BE2C (cell line): ENCODE data around the gene LST1.

ENCODE experiments used
- DNase-seq: peaks from one replicate; pipeline ENCODE4 v3.0.0-alpha.2; 2020
- H3K27me3 ChIP-seq: fragments of 250-450 bp; sonication (Bioruptor Pico); 2 replicates; pipeline ENCODE4 v1.5.1; 2020; ENCODE audit warnings: mild to moderate bottlenecking
- H3K36me3 ChIP-seq: fragments of 250-450 bp; sonication (Bioruptor Pico); 2 replicates; pipeline ENCODE4 v1.5.1; 2020; ENCODE audit warnings: mild to moderate bottlenecking
- H3K4me1 ChIP-seq: fragments of 250-450 bp; sonication (Bioruptor Pico); 2 replicates; pipeline ENCODE4 v1.5.1; 2020
- H3K4me3 ChIP-seq: 2 replicates; pipeline ENCODE4 v1.5.1; 2011; ENCODE audit warnings: low read depth, low read length
- H3K9me3 ChIP-seq: fragments of 250-450 bp; sonication (Bioruptor Pico); 2 replicates; pipeline ENCODE4 v1.5.1; 2020
- TF ChIP-seq, protein P1 (sequence below): IDR thresholded peaks from 2 replicates; pipeline ENCODE4 v1.5.1; 2012; ENCODE audit warnings: mild to moderate bottlenecking, low read depth, low read length

LST1 gene

DNA sequence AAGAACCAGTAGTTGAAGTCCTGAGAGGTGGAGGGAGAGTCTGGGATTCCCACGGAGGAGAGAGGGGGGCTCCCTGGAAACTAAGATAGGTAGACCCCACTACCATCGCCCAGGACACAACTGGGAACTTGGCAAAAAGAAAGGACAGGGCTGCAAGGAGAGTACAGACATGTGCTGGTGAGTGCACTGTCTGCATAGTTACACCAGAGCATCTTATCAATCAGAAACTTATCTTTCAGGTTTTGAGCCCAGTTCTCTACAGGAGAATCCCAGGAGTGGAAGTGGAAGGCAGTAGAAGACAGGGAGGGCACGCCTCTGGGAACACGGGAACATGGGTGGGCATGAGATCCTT is 26.5 kb upstream of the LST1 start:
- DNase-seq: no peak
- H3K4me1 ChIP-seq: peaks cover 4% of the 10 kb centered on the region

DNA sequence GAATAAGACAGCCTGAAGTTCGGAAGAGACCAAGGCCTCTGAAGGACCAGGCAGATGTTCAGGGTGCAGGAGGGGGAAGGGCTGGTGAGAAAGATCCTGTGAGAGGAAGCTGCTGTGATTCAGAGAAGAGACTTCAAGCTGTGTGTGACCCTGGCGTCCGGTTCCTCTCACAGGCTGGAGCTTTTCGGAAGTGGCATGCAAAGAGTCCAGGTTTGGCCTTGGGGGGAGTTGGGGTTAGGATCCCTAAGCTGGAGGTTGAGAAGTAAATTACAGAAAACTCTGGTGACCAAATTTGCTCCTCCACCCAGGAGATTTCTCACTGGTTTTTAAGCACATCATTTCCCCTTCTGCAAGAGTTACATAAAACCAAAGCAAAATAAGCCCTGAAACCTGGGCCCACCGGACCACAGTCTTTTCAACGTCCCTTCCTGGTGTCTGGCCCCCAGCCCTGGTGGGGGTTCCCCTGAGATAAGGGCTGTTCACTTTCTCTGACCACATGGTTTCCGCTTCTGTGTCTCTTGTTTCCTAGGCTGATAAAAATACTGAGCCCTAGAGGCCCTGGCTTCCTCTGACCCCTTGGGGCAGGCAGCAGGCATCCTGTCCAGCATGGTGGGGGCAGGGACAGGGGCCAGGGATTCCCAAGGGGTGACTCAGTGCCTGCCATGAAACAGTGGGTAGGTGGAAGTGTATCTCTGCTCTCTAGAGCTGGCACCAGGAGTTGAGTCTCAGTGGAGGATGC is 25.9 kb upstream of the LST1 start:
- Histone ChIP-seq H3K27me3 (no peaks in the 10 kb centered on the region), H3K36me3 (peaks cover 21% of the 10 kb centered on the region), H3K9me3 (no peaks in the 10 kb centered on the region), H3K4me1 (peaks cover 4% of the 10 kb centered on the region), H3K4me3 (no peak overlapping the region)
- no peak for DNase-seq
- TF ChIP-seq, protein P1, sequence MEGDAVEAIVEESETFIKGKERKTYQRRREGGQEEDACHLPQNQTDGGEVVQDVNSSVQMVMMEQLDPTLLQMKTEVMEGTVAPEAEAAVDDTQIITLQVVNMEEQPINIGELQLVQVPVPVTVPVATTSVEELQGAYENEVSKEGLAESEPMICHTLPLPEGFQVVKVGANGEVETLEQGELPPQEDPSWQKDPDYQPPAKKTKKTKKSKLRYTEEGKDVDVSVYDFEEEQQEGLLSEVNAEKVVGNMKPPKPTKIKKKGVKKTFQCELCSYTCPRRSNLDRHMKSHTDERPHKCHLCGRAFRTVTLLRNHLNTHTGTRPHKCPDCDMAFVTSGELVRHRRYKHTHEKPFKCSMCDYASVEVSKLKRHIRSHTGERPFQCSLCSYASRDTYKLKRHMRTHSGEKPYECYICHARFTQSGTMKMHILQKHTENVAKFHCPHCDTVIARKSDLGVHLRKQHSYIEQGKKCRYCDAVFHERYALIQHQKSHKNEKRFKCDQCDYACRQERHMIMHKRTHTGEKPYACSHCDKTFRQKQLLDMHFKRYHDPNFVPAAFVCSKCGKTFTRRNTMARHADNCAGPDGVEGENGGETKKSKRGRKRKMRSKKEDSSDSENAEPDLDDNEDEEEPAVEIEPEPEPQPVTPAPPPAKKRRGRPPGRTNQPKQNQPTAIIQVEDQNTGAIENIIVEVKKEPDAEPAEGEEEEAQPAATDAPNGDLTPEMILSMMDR: no peak

More for the DNA sequence above, 26.5 kb upstream of the LST1 start:
- Histone ChIP-seq H3K4me3 (no peak overlapping the region), H3K9me3 (no peaks in the 10 kb centered on the region), H3K36me3 (peaks cover 21% of the 10 kb centered on the region), H3K27me3 (no peaks in the 10 kb centered on the region)
- TF ChIP-seq, protein P1: no peak

DNA sequence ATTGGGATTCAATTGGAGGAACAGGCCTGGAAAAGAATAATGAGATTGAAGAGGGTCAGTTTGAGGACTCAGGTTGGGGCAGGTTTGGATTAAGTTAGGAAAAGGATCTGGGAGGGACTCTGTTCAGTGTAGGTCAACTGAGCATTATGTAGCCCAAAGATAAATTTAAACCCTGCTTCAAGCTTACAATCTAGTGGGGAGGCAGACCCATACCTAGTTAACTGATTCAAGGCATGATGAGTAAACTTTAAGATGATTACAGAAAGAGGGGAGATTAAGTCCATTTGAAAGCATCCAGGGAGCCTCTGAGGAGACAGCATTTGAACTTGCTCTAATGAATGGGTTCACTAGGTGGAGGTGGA is 25.4 kb upstream of the LST1 start:
- Histone ChIP-seq H3K27me3 (no peaks in the 10 kb centered on the region), H3K36me3 (peaks cover 21% of the 10 kb centered on the region), H3K9me3 (no peaks in the 10 kb centered on the region), H3K4me1 (peaks cover 4% of the 10 kb centered on the region), H3K4me3 (no peak overlapping the region)
- no peak for DNase-seq
- TF ChIP-seq, protein P1: no peak

DNA sequence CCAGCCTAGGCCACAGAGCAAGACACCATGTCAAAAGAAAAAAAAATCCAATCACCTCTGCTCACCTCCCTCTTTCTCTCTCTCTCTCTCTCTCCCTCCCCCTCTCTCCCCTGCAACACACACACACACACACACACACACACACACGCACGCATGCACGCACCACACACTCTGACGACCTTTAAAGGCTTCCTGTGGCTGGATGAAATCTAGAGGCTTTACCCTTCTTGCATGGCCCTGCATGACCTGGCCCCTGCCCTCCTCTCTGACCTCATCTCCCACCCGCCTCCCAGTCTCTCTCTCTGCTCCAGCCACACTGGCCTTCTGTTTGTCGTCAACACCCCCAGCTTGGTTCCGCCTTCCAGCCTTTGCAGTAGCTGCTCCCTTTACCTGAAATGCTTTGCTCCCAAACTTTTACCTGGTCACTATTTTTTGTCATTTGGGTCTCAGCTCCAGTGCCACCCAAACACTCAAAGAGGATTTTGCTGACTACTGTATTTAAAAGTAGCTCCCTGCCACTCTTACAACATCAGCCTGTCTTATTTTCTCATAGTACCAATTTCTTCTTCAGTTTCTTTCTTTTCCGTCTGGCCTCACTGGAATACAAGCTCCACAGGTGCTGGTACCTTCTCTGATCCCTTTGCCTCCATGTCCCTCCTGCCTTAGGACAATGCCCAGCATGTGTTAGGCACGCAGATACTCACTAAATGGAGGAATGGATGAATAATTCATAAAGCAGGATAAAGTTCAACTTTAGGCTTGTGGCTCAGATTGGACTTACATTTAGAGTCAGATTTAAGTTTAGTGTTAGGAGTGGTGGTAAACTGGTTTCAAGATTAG is 18.3 kb upstream of the LST1 start:
- Histone ChIP-seq H3K4me3 (no peak overlapping the region), H3K27me3 (no peaks in the 10 kb centered on the region; the same call in 1 of the 2 replicates), H3K4me1 (no peaks in the 10 kb centered on the region), H3K36me3 (no peaks in the 10 kb centered on the region), H3K9me3 (no peaks in the 10 kb centered on the region)
- TF ChIP-seq, protein P1: no peak
- DNase-seq: no peak

DNA sequence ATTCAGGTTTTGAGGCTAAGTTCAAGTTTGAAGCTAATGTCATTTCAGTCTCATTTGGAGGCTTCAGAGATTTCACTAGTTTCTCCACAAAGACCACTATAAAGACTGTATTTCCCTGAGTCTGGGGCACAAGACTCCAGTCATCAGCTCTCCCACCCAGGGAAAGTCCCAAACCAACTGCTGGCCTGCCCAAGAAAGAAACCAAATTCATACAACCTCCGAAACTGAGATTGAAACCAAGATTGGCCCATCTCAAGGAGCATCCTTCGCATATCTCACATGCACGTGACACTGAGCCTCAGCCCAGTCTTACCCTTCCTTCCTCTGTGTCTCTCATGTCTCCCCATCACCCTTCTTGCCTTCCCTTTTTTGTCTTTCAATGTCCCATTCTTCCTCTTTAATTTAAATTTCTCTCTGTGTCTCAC is 17.5 kb upstream of the LST1 start:
- no peak overlapping the region for H3K4me3 ChIP-seq
- no peaks in the 10 kb centered on the region; the same call in 1 of the 2 replicates for H3K27me3 ChIP-seq
- no peaks in the 10 kb centered on the region for H3K4me1 ChIP-seq
- DNase-seq: no peak
- H3K9me3 ChIP-seq: no peaks in the 10 kb centered on the region
- no peaks in the 10 kb centered on the region for H3K36me3 ChIP-seq
- TF ChIP-seq, protein P1: no peak

DNA sequence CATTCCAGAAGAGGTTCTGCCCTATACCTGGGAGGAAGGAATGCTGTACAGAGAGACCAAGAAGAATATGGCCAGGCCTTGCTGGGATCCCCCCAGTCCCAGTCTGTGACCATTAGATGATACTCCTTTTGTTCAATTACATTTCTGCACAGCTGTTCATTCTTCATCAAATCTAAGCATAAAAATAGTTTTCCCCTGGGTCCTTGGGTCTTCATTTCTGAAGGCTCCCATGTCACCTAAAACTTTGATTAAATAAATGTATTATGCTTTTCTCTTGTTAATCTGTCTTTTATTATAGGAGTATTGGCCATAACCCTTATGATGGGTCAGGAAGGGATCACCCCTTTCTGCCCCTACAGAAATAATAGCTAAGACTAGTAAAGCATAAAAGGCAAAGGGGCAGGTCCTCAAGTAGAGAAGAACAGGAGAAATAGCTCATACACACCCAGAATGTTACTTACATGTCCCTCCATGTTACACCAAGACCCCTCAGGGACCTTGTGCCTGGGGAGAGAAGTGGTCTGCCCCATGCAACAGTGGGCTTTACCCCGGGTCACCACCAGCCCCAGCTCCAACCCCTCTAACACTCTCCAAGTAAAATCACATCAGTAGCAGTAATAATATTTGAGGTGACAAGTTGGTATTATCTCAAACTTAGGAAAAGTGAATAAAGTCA is 16.1 kb upstream of the LST1 start:
- TF ChIP-seq, protein P1: no peak
- Histone ChIP-seq H3K9me3 (no peaks in the 10 kb centered on the region), H3K27me3 (no peaks in the 10 kb centered on the region; the same call in 1 of the 2 replicates), H3K4me3 (no peak overlapping the region), H3K36me3 (no peaks in the 10 kb centered on the region), H3K4me1 (no peaks in the 10 kb centered on the region)
- DNase-seq: no peak
